ENCODE data around the gene TGM2. TPM values are rescaled to one million over a fixed set of nuclear protein-coding genes. Genes with fewer than 3 reads are reported as not detected.

TGM2 gene
- polyA plus RNA-seq, 1 donor from 2014 or later: not detected

DNA sequence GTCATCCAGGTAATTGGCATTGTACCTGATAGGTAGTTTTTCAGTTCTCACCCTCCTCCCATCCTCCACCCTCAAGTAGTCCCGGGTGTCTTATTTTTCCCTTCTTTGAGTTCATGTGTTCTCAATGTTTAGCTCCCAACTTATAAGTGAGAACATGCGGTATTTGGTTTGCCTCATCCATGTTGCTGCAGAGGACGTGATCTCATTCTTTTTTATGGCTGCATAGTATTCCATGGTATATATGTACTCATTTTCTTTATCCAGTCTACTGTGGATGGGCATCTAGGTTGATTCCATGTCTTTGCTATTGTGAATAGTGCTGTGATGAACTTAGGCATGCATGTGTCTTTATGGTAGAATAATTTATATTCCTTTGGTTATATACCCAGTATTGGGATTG lies 85.7 kb downstream of the TGM2 start:
- no peaks in the 10 kb centered on the region for H3F3A ChIP-seq (ENCODE audit: insufficient read depth, low read length, poor library complexity, severe bottlenecking)
- H3K79me2 ChIP-seq (replicated peaks; ENCODE audit: insufficient read depth, low read length): no peaks in the 10 kb centered on the region

DNA sequence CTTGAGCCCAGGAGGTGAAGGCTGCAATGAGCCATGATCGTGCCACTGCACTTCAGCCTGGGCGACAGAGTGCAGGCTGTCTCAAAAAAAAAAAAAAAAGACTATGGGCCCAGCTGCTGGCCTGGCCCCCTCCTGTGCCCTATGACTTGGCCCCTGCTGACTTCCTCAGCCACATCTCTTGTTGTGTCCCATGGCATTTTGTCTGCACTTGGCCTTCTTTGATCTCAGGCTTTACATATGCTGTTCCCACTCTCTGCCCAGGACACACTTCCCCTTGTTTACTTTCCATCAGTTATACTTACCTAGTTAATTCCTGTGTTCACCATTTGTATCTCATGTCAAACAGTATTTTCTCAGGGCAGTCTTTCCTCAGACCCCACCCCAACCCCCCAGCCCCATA lies 87.0 kb downstream of the TGM2 start:
- Histone ChIP-seq H3K27me3 (ENCODE audit: insufficient read depth, low read depth, low read length) (no peaks in the 10 kb centered on the region), H3K27ac (ENCODE audit: low read length) (no peak overlapping the region), H2AFZ (ENCODE audit: low read depth, low read length) (no peak overlapping the region), H3K9me3 (ENCODE audit: low read length) (no peaks in the 10 kb centered on the region), H3F3A (ENCODE audit: insufficient read depth, low read length, poor library complexity, severe bottlenecking) (no peaks in the 10 kb centered on the region), H3K9me2 (ENCODE audit: insufficient read depth, low read length) (no peaks in the 10 kb centered on the region), H3K9ac (ENCODE audit: low read length) (no peak overlapping the region), H3K4me3 (ENCODE audit: low read length) (no peak overlapping the region), H4K20me1 (ENCODE audit: insufficient read depth) (no peaks in the 10 kb centered on the region), H3K79me2 (replicated peaks; ENCODE audit: insufficient read depth, low read length) (no peaks in the 10 kb centered on the region), H3K4me2 (ENCODE audit: low read length) (no peak overlapping the region), H3K36me3 (ENCODE audit: insufficient read depth, low read length) (no peaks in the 10 kb centered on the region)
- no peak for TF ChIP-seq RAD21 (conservative IDR thresholded peaks at IDR 0.05)

More for the DNA sequence above, 85.7 kb downstream of the TGM2 start:
- Histone ChIP-seq H3K9me3 (ENCODE audit: low read length) (no peaks in the 10 kb centered on the region), H2AFZ (ENCODE audit: low read depth, low read length) (no peak overlapping the region), H3K4me2 (ENCODE audit: low read length) (no peak overlapping the region), H3K27me3 (ENCODE audit: insufficient read depth, low read depth, low read length) (no peaks in the 10 kb centered on the region), H4K20me1 (ENCODE audit: insufficient read depth) (no peaks in the 10 kb centered on the region), H3K4me3 (ENCODE audit: low read length) (no peak overlapping the region), H3K9me2 (ENCODE audit: insufficient read depth, low read length) (no peaks in the 10 kb centered on the region), H3K9ac (ENCODE audit: low read length) (no peak overlapping the region), H3K36me3 (ENCODE audit: insufficient read depth, low read length) (no peaks in the 10 kb centered on the region), H3K27ac (ENCODE audit: low read length) (no peak overlapping the region)
- TF ChIP-seq SMC3 (conservative IDR thresholded peaks at IDR 0.05; ENCODE audit: poor library complexity) (no peak), MXI1 (conservative IDR thresholded peaks at IDR 0.05; ENCODE audit: poor library complexity, severe bottlenecking) (no peak), EZH2 (IDR thresholded peaks at IDR 0.05; ENCODE audit: borderline replicate concordance, insufficient read depth, low read length, poor library complexity, severe bottlenecking) (no peak), POLR2AphosphoS5 (IDR thresholded peaks at IDR 0.05) (no peak), TAF1 (IDR thresholded peaks at IDR 0.05; ENCODE audit: low read depth) (no peak), EP300 (conservative IDR thresholded peaks at IDR 0.05; ENCODE audit: poor library complexity, severe bottlenecking) (no peak)
- TF ChIP-seq, protein P1, sequence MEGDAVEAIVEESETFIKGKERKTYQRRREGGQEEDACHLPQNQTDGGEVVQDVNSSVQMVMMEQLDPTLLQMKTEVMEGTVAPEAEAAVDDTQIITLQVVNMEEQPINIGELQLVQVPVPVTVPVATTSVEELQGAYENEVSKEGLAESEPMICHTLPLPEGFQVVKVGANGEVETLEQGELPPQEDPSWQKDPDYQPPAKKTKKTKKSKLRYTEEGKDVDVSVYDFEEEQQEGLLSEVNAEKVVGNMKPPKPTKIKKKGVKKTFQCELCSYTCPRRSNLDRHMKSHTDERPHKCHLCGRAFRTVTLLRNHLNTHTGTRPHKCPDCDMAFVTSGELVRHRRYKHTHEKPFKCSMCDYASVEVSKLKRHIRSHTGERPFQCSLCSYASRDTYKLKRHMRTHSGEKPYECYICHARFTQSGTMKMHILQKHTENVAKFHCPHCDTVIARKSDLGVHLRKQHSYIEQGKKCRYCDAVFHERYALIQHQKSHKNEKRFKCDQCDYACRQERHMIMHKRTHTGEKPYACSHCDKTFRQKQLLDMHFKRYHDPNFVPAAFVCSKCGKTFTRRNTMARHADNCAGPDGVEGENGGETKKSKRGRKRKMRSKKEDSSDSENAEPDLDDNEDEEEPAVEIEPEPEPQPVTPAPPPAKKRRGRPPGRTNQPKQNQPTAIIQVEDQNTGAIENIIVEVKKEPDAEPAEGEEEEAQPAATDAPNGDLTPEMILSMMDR (IDR thresholded peaks at IDR 0.05; ENCODE audit: poor library complexity, severe bottlenecking): no peak
- TF ChIP-seq, protein P2, sequence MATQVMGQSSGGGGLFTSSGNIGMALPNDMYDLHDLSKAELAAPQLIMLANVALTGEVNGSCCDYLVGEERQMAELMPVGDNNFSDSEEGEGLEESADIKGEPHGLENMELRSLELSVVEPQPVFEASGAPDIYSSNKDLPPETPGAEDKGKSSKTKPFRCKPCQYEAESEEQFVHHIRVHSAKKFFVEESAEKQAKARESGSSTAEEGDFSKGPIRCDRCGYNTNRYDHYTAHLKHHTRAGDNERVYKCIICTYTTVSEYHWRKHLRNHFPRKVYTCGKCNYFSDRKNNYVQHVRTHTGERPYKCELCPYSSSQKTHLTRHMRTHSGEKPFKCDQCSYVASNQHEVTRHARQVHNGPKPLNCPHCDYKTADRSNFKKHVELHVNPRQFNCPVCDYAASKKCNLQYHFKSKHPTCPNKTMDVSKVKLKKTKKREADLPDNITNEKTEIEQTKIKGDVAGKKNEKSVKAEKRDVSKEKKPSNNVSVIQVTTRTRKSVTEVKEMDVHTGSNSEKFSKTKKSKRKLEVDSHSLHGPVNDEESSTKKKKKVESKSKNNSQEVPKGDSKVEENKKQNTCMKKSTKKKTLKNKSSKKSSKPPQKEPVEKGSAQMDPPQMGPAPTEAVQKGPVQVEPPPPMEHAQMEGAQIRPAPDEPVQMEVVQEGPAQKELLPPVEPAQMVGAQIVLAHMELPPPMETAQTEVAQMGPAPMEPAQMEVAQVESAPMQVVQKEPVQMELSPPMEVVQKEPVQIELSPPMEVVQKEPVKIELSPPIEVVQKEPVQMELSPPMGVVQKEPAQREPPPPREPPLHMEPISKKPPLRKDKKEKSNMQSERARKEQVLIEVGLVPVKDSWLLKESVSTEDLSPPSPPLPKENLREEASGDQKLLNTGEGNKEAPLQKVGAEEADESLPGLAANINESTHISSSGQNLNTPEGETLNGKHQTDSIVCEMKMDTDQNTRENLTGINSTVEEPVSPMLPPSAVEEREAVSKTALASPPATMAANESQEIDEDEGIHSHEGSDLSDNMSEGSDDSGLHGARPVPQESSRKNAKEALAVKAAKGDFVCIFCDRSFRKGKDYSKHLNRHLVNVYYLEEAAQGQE (IDR thresholded peaks at IDR 0.05; ENCODE audit: borderline replicate concordance): no peak

Small RNAs within 50 kb of the gene (small RNA-seq; reads per million reads assigned to genes)
- 0 reads per million in 3 experiments for gene RN7SL237P

Other genes starting within 250 kb of the TGM2 start
- 17.5 and 20.0 TPM in 2 replicates for gene TTI1, start 131.8 kb downstream of the TGM2 start, polyA plus RNA-seq
- gene RPRD1B, start 131.5 kb downstream of the TGM2 start, polyA plus RNA-seq: 22.1 and 23.4 TPM in 2 replicates
- gene KIAA1755, start 95.5 kb upstream of the TGM2 start, polyA plus RNA-seq: 1.3 TPM in 1 of 2 replicates, not detected in the other
- gene BPI, start 138.9 kb upstream of the TGM2 start, polyA plus RNA-seq: not detected in 2 replicates
- gene LBP, start 181.2 kb upstream of the TGM2 start, polyA plus RNA-seq: not detected in 2 replicates

Measured in neural cell (in vitro differentiated cells).